ENCODE measurements around the gene FRMD4A.

DNA sequence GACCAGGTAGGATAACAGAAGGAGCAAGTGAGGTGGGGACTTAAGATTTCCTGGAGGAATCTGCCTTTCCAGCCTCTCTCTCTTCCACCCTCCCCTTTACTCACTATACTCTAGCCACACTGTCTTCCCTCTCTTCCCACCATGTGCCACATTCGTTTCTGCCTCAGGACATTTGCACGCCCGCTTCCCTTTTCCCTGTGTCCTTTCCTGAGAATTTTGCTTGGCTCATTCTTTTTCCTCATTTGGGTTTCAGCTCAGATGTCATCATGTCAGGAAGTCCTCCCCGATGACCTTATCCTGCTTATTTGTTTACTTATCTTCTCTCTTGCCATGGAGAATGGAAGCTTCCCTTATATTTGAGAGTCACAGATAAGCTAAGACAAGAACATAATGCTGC lies 380.2 kb downstream of the FRMD4A start:
- TF ChIP-seq, protein P1, sequence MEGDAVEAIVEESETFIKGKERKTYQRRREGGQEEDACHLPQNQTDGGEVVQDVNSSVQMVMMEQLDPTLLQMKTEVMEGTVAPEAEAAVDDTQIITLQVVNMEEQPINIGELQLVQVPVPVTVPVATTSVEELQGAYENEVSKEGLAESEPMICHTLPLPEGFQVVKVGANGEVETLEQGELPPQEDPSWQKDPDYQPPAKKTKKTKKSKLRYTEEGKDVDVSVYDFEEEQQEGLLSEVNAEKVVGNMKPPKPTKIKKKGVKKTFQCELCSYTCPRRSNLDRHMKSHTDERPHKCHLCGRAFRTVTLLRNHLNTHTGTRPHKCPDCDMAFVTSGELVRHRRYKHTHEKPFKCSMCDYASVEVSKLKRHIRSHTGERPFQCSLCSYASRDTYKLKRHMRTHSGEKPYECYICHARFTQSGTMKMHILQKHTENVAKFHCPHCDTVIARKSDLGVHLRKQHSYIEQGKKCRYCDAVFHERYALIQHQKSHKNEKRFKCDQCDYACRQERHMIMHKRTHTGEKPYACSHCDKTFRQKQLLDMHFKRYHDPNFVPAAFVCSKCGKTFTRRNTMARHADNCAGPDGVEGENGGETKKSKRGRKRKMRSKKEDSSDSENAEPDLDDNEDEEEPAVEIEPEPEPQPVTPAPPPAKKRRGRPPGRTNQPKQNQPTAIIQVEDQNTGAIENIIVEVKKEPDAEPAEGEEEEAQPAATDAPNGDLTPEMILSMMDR (conservative IDR thresholded peaks at IDR 0.05; ENCODE audit: low read length), result no peak
- no peak for TF ChIP-seq EZH2phosphoT487 (IDR thresholded peaks at IDR 0.05; ENCODE audit: borderline replicate concordance, low read depth, low read length)
